ENCODE data around the gene NEGR1.

The NEGR1 gene

DNA sequence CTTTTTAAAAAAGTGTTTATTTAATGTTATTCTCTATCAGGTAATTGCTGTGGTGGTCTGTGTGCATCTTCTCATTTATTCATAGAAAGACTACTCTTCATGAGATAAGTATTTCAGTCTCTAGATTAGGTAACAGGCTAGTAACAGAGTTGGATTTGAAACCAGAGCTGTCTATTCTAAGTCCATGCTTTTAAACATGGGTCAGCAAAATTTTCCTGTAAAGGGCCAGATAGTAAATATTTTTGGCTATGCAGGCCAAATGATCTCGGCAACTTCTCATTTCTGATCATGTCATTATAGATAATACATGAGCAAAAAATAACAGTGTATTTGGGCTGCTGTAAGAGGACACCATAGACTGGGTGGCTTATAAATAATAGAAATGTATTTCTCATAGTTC is 715.9 kb downstream of the NEGR1 start:
- Mint-ChIP-seq H3K4me3 (no peak overlapping the region), H3K4me1 (peaks cover 7% of the 10 kb centered on the region), H3K27ac (no peak overlapping the region), H3K36me3 (ENCODE audit: low read depth) (no peaks in the 10 kb centered on the region), H3K27me3 (ENCODE audit: low read depth, poor library complexity) (no peaks in the 10 kb centered on the region), H3K9me3 (no peaks in the 10 kb centered on the region)
- TF ChIP-seq, protein P1, sequence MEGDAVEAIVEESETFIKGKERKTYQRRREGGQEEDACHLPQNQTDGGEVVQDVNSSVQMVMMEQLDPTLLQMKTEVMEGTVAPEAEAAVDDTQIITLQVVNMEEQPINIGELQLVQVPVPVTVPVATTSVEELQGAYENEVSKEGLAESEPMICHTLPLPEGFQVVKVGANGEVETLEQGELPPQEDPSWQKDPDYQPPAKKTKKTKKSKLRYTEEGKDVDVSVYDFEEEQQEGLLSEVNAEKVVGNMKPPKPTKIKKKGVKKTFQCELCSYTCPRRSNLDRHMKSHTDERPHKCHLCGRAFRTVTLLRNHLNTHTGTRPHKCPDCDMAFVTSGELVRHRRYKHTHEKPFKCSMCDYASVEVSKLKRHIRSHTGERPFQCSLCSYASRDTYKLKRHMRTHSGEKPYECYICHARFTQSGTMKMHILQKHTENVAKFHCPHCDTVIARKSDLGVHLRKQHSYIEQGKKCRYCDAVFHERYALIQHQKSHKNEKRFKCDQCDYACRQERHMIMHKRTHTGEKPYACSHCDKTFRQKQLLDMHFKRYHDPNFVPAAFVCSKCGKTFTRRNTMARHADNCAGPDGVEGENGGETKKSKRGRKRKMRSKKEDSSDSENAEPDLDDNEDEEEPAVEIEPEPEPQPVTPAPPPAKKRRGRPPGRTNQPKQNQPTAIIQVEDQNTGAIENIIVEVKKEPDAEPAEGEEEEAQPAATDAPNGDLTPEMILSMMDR (IDR thresholded peaks at IDR 0.05), result no peak
- DNase-seq, result no peak

DNA sequence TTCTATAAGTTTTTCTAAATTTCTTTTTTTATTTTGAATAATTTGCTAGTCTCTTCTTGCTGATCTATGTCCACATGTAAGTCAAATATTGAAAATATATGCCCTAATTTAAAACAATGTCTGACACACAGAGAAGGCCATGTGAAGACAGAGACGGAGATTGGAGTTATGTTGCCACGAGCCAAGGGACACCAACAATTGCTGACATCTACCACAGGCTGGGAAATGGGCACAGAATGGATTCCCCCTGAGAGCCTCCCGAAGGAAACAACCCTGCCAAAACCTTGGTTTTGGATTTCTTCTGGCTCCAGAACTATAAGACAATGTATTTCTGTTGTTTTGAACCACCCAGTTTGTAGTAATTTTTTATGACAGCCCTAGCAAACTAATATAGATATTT is 716.5 kb downstream of the NEGR1 start:
- H3K27me3 Mint-ChIP-seq (ENCODE audit: low read depth, poor library complexity), result no peaks in the 10 kb centered on the region
- no peak overlapping the region for H3K4me3 Mint-ChIP-seq
- H3K9me3 Mint-ChIP-seq, result no peaks in the 10 kb centered on the region
- peaks cover 7% of the 10 kb centered on the region for H3K4me1 Mint-ChIP-seq
- no peak overlapping the region for H3K27ac Mint-ChIP-seq
- no peak for DNase-seq
- H3K36me3 Mint-ChIP-seq (ENCODE audit: low read depth), result no peaks in the 10 kb centered on the region
- TF ChIP-seq, protein P1 (IDR thresholded peaks at IDR 0.05), result no peak

DNA sequence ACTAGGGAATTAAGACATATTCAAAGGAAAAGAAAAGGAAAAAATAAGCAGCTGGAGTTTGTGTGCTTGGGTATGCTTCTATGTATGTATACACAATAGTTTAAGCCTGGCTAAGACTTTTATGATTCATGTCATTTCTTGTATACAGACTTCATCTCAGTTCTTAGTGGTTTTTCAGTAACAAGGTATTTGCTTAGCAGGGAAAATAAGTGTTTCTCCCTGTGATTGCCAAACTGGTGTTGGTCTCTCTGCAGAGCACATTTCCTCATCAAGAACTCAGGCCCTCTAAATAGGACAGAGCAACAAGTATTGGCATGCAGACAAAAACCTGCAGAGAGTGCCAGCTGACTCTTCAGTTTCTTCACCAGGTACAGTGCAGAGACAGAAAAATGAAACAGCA is 717.1 kb downstream of the NEGR1 start:
- Mint-ChIP-seq H3K36me3 (ENCODE audit: low read depth) (no peaks in the 10 kb centered on the region), H3K4me1 (peaks cover 7% of the 10 kb centered on the region), H3K4me3 (no peak overlapping the region), H3K27me3 (ENCODE audit: low read depth, poor library complexity) (no peaks in the 10 kb centered on the region), H3K27ac (no peak overlapping the region), H3K9me3 (no peaks in the 10 kb centered on the region)
- TF ChIP-seq, protein P1 (IDR thresholded peaks at IDR 0.05), result no peak
- no peak for DNase-seq

DNA sequence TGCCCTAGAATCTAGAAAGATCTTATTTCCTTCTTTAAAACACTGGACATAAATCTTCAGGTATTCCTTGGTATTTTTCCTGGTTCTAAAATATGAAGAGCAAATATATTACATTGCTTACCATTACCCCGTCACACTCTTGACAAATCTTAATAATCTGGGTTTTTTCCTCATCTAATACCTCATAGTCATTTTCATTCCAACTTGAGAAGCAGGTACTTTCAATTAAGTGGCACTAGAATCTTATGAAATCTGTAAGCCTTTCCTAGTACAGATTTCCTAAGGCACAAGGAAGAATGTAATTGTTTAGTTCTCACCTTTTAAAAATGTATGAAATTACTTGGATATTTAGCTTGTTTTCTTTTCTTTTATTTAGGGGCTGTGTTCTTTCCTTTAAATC is 720.0 kb downstream of the NEGR1 start:
- H3K4me3 Mint-ChIP-seq, result no peak overlapping the region
- H3K9me3 Mint-ChIP-seq, result no peaks in the 10 kb centered on the region
- H3K27ac Mint-ChIP-seq, result no peak overlapping the region
- H3K27me3 Mint-ChIP-seq (ENCODE audit: low read depth, poor library complexity), result no peaks in the 10 kb centered on the region
- no peak for DNase-seq
- H3K36me3 Mint-ChIP-seq (ENCODE audit: low read depth), result no peaks in the 10 kb centered on the region
- no peaks in the 10 kb centered on the region for H3K4me1 Mint-ChIP-seq
- TF ChIP-seq, protein P1 (IDR thresholded peaks at IDR 0.05), result no peak

DNA sequence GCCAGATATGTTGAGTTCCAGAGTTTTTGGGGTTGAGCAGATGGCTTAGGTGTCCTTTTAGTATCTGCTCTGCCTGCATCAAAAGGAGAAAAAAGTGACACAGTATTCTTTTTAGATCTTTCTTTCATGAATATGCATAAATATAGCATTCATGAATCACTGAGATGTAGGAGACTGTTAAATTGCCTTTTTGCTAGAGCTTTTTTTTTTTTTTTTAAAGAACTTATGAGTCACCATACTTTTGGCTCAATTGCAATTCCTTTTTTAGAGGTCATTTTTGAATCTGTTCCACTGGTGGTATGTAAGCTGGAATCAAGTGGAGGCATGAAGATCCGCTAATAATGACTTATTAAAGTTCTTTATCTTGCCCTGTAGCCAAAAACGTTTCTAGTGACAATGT is 720.6 kb downstream of the NEGR1 start:
- H3K27me3 Mint-ChIP-seq (ENCODE audit: low read depth, poor library complexity), result no peaks in the 10 kb centered on the region
- H3K36me3 Mint-ChIP-seq (ENCODE audit: low read depth), result no peaks in the 10 kb centered on the region
- DNase-seq, result no peak
- no peak overlapping the region for H3K27ac Mint-ChIP-seq
- no peaks in the 10 kb centered on the region for H3K4me1 Mint-ChIP-seq
- H3K4me3 Mint-ChIP-seq, result no peak overlapping the region
- H3K9me3 Mint-ChIP-seq, result no peaks in the 10 kb centered on the region
- TF ChIP-seq, protein P1 (IDR thresholded peaks at IDR 0.05), result no peak

DNA sequence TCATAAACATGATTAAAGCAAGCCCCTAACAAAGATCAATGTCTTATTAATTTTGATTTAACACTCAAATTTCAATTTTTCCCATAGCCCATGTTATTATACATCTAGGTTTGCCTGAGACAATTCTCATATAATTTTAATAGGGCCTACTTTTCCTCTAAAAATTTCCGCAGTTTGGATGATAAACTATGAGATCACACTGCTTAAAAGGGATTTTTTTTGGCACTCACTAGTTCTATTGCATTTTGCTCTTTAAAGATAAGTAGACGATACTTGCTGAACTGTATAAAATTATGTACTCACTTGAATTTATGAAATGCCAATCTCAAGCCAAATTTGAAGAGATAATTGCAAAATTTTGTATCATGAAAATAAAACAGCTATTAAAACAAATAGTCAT is 721.1 kb downstream of the NEGR1 start:
- no peaks in the 10 kb centered on the region for H3K9me3 Mint-ChIP-seq
- H3K4me3 Mint-ChIP-seq, result no peak overlapping the region
- no peak for DNase-seq
- H3K27ac Mint-ChIP-seq, result no peak overlapping the region
- no peaks in the 10 kb centered on the region for H3K4me1 Mint-ChIP-seq
- no peaks in the 10 kb centered on the region for H3K27me3 Mint-ChIP-seq (ENCODE audit: low read depth, poor library complexity)
- TF ChIP-seq, protein P1 (IDR thresholded peaks at IDR 0.05), result no peak
- H3K36me3 Mint-ChIP-seq (ENCODE audit: low read depth), result no peaks in the 10 kb centered on the region

Measured in nephron progenitor cell (in vitro differentiated cells).